GM23248 (cell line): ENCODE results near the gene PLCH2.

Experiments
- EZH2 ChIP-seq: fragments of 200-600 bp; sonication (generic); IDR thresholded peaks from 2 replicates; pipeline ENCODE4 v1.6.1; 2018; ENCODE audit warnings: antibody characterized with exemption, mild to moderate bottlenecking; ENCODE audit not compliant: insufficient read depth, poor library complexity, severe bottlenecking
- EZH2phosphoT487 ChIP-seq: fragments of 200-600 bp; sonication (generic); IDR thresholded peaks from 2 replicates; pipeline ENCODE4 v1.6.1; 2018; ENCODE audit warnings: antibody characterized with exemption, moderate library complexity, mild to moderate bottlenecking, low read depth; ENCODE audit not compliant: insufficient read depth

GRCh38 chr1:2435746-2436355, 40.2 kb upstream of the PLCH2 start:
- TF ChIP-seq EZH2 (no peak), EZH2phosphoT487 (no peak)
